GM12878 (cell line): ENCODE data around the gene HIP1. TPM values are rescaled to one million over a fixed set of nuclear protein-coding genes. Genes with fewer than 3 reads are reported as not detected.

Experiments used
- ATAC-seq: fragments of 200-7000 bp; cut with Tn5 transposase; 3 replicates; pipeline ENCODE4 v1.9.1; 2020; ENCODE audit warnings: mild to moderate bottlenecking, moderate library complexity
- BruUV-seq: library from RNA; stranded (reverse); fragments of 400-500 nt; replicated peaks from 2 replicates; lab custom pipeline; 2021; lab: Mats Ljungman, UMichigan
- CTCF ChIA-PET: fragments of 300-600 bp; sonication (Branson Sonifier 250); formaldehyde crosslinking; extraction: SDS; loops from one replicate; lab custom pipeline; 2021; ENCODE audit warnings: inconsistent platforms; lab: Yijun Ruan, JAX
- POLR2A ChIA-PET: fragments of 350-600 bp; formaldehyde crosslinking; extraction: SDS; loops from one replicate; lab custom pipeline; 2021; ENCODE audit warnings: inconsistent platforms; lab: Charles Lee
- RAD21 ChIA-PET: fragments of 300-600 bp; sonication (Branson Sonifier 250); formaldehyde crosslinking; loops from one replicate; lab custom pipeline; 2023; ENCODE audit warnings: antibody characterized with exemption; ENCODE audit not compliant: unreplicated experiment; lab: Charles Lee
- SMC1A ChIA-PET: fragments of 300-600 bp; sonication (Branson Sonifier 250); formaldehyde crosslinking; loops from one replicate; lab custom pipeline; 2023; ENCODE audit not compliant: unreplicated experiment, uncharacterized antibody; lab: Charles Lee
- DNase-seq: peaks from one replicate; pipeline ENCODE4 v3.0.0-alpha.2; 2011; ENCODE audit warnings: low read depth, low spot score
- FAIRE-seq: peaks from 3 replicates; lab custom pipeline; 2011; peaks lifted over from hg19 to GRCh38; lab: Jason Lieb, UNC
- H2AFZ ChIP-seq: 2 replicates; pipeline ENCODE4 v1.6.0; 2011; ENCODE audit warnings: low read depth, low read length, control low read depth; ENCODE audit not compliant: control insufficient read depth
- H3K27ac ChIP-seq: 2 replicates; pipeline ENCODE4 v1.5.1; 2011; ENCODE audit warnings: control low read depth; ENCODE audit not compliant: control insufficient read depth, insufficient read depth
- H3K27me3 ChIP-seq, 2 experiments: replicated peaks in 1 of 2; 2 replicates each; pipeline versions ENCODE4 v1.6.0 to v1.6.1; 2011; ENCODE audit warnings: low read length in 1 of 2; ENCODE audit not compliant: control insufficient read depth in 2 of 2, insufficient read depth in 2 of 2
- H3K36me3 ChIP-seq, 2 experiments: 2 replicates each; pipeline ENCODE4 v1.5.1; 2011; ENCODE audit warnings: low read length in 1 of 2; ENCODE audit not compliant: control insufficient read depth in 2 of 2, insufficient read depth in 2 of 2
- H3K4me1 ChIP-seq: 2 replicates; pipeline ENCODE4 v1.6.1; 2011; ENCODE audit warnings: mild to moderate bottlenecking, low read length, moderate library complexity, mixed read lengths; ENCODE audit not compliant: control insufficient read depth, insufficient read depth
- H3K4me2 ChIP-seq: 2 replicates; pipeline ENCODE4 v1.6.0; 2011; ENCODE audit warnings: control low read depth; ENCODE audit not compliant: control insufficient read depth, insufficient read depth
- H3K4me3 ChIP-seq: fragments of 200-600 bp; sonication (generic); 2 replicates; pipeline ENCODE4 v1.5.1; 2016
- H3K79me2 ChIP-seq: 2 replicates; pipeline ENCODE4 v1.6.0; 2011; ENCODE audit warnings: low read length; ENCODE audit not compliant: control insufficient read depth, insufficient read depth
- H3K9ac ChIP-seq: 2 replicates; pipeline ENCODE4 v1.8.0; 2011; ENCODE audit warnings: low read length, control low read depth, mixed read lengths; ENCODE audit not compliant: control insufficient read depth, insufficient read depth
- H3K9me3 ChIP-seq: replicated peaks from 3 replicates; pipeline ENCODE4 v1.5.1; 2011; ENCODE audit warnings: mild to moderate bottlenecking, low read length; ENCODE audit not compliant: control insufficient read depth, insufficient read depth
- H4K20me1 ChIP-seq: 2 replicates; pipeline ENCODE4 v1.6.0; 2011; ENCODE audit not compliant: control insufficient read depth, insufficient read depth
- FOXM1 ChIP-seq: IDR thresholded peaks from 2 replicates; pipeline ENCODE4 v1.6.1; 2012; ENCODE audit warnings: low read depth, mild to moderate bottlenecking, inconsistent platforms, low read length, moderate library complexity
- KAT2A ChIP-seq: conservative IDR thresholded peaks from 2 replicates; pipeline ENCODE4 v1.6.1; 2011; ENCODE audit warnings: low read depth, low read length; ENCODE audit not compliant: control insufficient read depth
- MYC ChIP-seq: IDR thresholded peaks from 2 replicates; pipeline ENCODE4 v1.6.1; 2011; ENCODE audit warnings: mild to moderate bottlenecking, low read length, moderate library complexity, inconsistent platforms; ENCODE audit not compliant: insufficient read depth, insufficient replicate concordance, insufficient read length, severe bottlenecking
- NFYA ChIP-seq: IDR thresholded peaks from 2 replicates; pipeline ENCODE4 v1.6.1; 2011; ENCODE audit warnings: low read depth, mild to moderate bottlenecking, low read length, improper control_type of control experiment, borderline replicate concordance
- NR2F1 ChIP-seq: fragments of 450-650 bp; conservative IDR thresholded peaks from 2 replicates; pipeline ENCODE4 v1.6.1; 2017; ENCODE audit warnings: mild to moderate bottlenecking
- RB1 ChIP-seq: fragments of 450-650 bp; formaldehyde crosslinking; IDR thresholded peaks from 2 replicates; pipeline ENCODE4 v1.6.1; 2017; ENCODE audit warnings: mild to moderate bottlenecking, borderline replicate concordance
- RUNX3 ChIP-seq: IDR thresholded peaks from 2 replicates; pipeline ENCODE4 v1.6.1; 2012; ENCODE audit warnings: low read length, inconsistent platforms
- SREBF2 ChIP-seq: IDR thresholded peaks from 2 replicates; pipeline ENCODE4 v1.6.1; 2012; ENCODE audit warnings: mild to moderate bottlenecking, low read length
- ZSCAN29 ChIP-seq: fragments of 450-650 bp; IDR thresholded peaks from 2 replicates; pipeline ENCODE4 v1.6.1; 2017; ENCODE audit warnings: mild to moderate bottlenecking, moderate library complexity
- WGBS: methylation state at CpG from one replicate; pipeline ENCODE4 v1.1.6; 2016; ENCODE audit warnings: low lambda C conversion rate; ENCODE audit not compliant: insufficient replicate concordance, insufficient coverage; ENCODE audit errors: missing lambda C conversion rate; 5-methylcytosine and 5-hydroxymethylcytosine counted together
- in situ Hi-C: fragments of 300-500 bp; cut with MboI; formaldehyde crosslinking; loops from 9 replicates; pipeline ENCODE4 v1.14.3; 2018; ENCODE audit warnings: mixed read lengths
- intact Hi-C: fragments of 100-400 bp; cut with micrococcal nuclease; formaldehyde crosslinking; loops from one replicate; pipeline ENCODE4 v1.14.2; 2022; ENCODE audit not compliant: unreplicated experiment
- polyA plus RNA-seq, 11 experiments: library from polyadenylated mRNA; depleted of rRNA in 4 of 11; unstranded in 6 of 11; stranded (reverse) in 5 of 11; fragments of >200 nt; fragmentation: Nextera tagmentation in 4 of 11; fragmentation: Illumina TruSeq in 1 of 11; extraction: Ambion mirVana in 4 of 11; extraction: Trizol in 1 of 11; gene quantifications; 1 replicate in 1 of 11; 2 replicates in 10 of 11; pipeline versions ENCODE4 v1.2.1 to v1.2.3, GENCODE V29; 2011 to 2016; ENCODE audit warnings: inconsistent platforms in 2 of 11, missing spikeins in 2 of 11, low read depth in 1 of 11
- total RNA-seq, 4 experiments: library from RNA; depleted of rRNA in 3 of 4; stranded (reverse); fragments of >200 nt in 3 of 4; fragmentation: Illumina TruSeq in 1 of 4; extraction: Trizol in 1 of 4; gene quantifications; 2 replicates each; pipeline versions ENCODE4 v1.2.1 to v1.2.3, GENCODE V29; 2013 to 2021
- TF ChIP-seq, protein P1 (sequence below): IDR thresholded peaks from 2 replicates; pipeline ENCODE4 v1.6.1; 2012; ENCODE audit warnings: low read length, inconsistent platforms
- TF ChIP-seq, protein P2 (sequence below): IDR thresholded peaks from 2 replicates; pipeline ENCODE4 v1.6.1; 2012; ENCODE audit warnings: low read depth, low read length, improper control_type of control experiment
- TF ChIP-seq, protein P3 (sequence below), 3 experiments: IDR thresholded peaks in 2 of 3; conservative IDR thresholded peaks in 1 of 3; 2 replicates each; pipeline ENCODE4 v1.5.1; 2011; ENCODE audit warnings: low read depth in 3 of 3, low read length in 3 of 3, mild to moderate bottlenecking in 3 of 3, control low read depth in 2 of 3, moderate library complexity in 2 of 3, inconsistent platforms in 1 of 3, mixed read lengths in 1 of 3; ENCODE audit not compliant: control insufficient read depth in 2 of 3, insufficient read depth in 1 of 3; ENCODE audit errors: extremely low read depth in 1 of 3
- TF ChIP-seq, protein P4 (sequence below): fragments of 450-650 bp; IDR thresholded peaks from 2 replicates; pipeline ENCODE4 v1.6.1; 2018; ENCODE audit warnings: mild to moderate bottlenecking, low read depth, moderate library complexity; ENCODE audit not compliant: partially characterized antibody

HIP1 gene
- total and polyA plus RNA-seq, 10 of the 15 experiments (the other 5 are each of a cell fraction or from before 2014, with no cell fraction given) = 1.2 to 9.7 (median 3.2) TPM

DNA sequence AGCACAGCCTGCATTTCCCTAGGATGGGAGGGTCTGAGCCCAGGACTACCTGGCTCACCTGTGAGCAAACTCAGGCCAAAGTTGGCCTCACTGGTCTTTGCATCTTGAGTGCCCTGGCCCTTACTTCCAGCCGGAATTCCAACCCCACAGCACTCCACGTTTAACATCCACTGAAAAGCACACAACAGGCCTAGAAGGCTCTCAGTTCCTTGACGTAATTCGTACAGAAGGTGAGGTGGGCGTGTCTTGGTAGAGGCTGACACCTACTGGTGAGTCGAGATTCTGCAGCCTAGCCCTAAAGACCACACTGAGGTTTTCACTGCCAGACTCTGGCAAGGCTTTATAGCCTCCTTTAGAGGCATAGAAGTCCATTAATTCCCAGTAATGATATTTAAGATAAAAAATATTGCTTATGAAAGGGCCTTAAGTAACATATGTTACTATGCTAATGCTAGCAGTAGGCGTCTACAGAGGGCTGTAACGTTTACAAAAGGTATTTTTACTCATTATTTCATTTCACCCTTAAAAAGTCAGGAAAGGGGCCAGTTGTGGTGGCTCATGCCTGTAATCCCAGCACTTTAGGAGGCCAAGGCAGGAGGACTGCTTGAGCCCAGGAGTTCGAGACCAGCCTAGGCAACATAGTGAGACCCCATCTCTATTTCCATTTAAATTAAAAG is 95.8 kb downstream of the HIP1 start (continued):
- TF ChIP-seq, protein P1, sequence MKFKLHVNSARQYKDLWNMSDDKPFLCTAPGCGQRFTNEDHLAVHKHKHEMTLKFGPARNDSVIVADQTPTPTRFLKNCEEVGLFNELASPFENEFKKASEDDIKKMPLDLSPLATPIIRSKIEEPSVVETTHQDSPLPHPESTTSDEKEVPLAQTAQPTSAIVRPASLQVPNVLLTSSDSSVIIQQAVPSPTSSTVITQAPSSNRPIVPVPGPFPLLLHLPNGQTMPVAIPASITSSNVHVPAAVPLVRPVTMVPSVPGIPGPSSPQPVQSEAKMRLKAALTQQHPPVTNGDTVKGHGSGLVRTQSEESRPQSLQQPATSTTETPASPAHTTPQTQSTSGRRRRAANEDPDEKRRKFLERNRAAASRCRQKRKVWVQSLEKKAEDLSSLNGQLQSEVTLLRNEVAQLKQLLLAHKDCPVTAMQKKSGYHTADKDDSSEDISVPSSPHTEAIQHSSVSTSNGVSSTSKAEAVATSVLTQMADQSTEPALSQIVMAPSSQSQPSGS = no peak; the same call in 1 of the 2 replicates
- TF ChIP-seq, protein P2, sequence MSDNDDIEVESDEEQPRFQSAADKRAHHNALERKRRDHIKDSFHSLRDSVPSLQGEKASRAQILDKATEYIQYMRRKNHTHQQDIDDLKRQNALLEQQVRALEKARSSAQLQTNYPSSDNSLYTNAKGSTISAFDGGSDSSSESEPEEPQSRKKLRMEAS = no peak
- TF ChIP-seq, protein P3, sequence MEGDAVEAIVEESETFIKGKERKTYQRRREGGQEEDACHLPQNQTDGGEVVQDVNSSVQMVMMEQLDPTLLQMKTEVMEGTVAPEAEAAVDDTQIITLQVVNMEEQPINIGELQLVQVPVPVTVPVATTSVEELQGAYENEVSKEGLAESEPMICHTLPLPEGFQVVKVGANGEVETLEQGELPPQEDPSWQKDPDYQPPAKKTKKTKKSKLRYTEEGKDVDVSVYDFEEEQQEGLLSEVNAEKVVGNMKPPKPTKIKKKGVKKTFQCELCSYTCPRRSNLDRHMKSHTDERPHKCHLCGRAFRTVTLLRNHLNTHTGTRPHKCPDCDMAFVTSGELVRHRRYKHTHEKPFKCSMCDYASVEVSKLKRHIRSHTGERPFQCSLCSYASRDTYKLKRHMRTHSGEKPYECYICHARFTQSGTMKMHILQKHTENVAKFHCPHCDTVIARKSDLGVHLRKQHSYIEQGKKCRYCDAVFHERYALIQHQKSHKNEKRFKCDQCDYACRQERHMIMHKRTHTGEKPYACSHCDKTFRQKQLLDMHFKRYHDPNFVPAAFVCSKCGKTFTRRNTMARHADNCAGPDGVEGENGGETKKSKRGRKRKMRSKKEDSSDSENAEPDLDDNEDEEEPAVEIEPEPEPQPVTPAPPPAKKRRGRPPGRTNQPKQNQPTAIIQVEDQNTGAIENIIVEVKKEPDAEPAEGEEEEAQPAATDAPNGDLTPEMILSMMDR (IDR thresholded peaks at IDR 0.05 in 2 of 3, conservative IDR thresholded peaks at IDR 0.05 in 1 of 3; ENCODE audit: control insufficient read depth in 2 of 3, extremely low read depth in 1 of 3, insufficient read depth in 1 of 3, low read depth in 3 of 3, low read length in 3 of 3) = peak; percentile 82 to 96 (median 86)
- peak; percentile 68 for TF ChIP-seq RUNX3

DNA sequence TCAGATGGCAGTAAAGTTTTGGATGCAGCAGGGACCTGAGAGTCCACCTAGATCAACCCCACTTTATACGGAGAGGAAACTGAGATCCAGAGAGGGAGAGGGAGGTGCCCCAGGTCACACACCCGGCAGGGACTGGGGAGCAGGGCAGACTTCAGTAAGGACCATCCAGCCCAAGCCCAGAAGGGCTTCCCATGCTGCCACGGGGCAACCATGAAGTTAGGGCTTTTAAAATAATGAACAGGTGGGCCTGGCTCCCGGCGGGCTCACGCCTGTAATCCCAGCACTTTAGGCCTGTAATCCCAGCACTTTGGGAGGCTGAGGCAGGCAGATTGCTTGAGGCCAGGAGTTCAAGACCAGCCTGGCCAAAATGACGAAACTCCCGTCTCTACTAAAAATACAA is 98.5 kb downstream of the HIP1 start:
- CTCF ChIA-PET = interaction anchor here (1.0 kb wide), 1 partner anchor 122 kb away, joined by 3 read pairs; no protein-coding TSS in a partner anchor
- H3K4me3 ChIP-seq = no peak overlapping the region
- no peaks in the 10 kb centered on the region for H3K79me2 ChIP-seq
- BruUV-seq = no TSS peak
- peaks cover 0 to 1% of the 10 kb centered on the region in 2 experiments; a peak in 1 of 4 replicates for H3K27me3 ChIP-seq
- H3K4me2 ChIP-seq = no peak overlapping the region
- TF ChIP-seq RB1 = no peak
- TF ChIP-seq MYC = no peak
- no peak for TF ChIP-seq NR2F1
- TF ChIP-seq SREBF2 = no peak
- no peak for TF ChIP-seq ZSCAN29
- no peak for TF ChIP-seq KAT2A
- TF ChIP-seq, protein P4, sequence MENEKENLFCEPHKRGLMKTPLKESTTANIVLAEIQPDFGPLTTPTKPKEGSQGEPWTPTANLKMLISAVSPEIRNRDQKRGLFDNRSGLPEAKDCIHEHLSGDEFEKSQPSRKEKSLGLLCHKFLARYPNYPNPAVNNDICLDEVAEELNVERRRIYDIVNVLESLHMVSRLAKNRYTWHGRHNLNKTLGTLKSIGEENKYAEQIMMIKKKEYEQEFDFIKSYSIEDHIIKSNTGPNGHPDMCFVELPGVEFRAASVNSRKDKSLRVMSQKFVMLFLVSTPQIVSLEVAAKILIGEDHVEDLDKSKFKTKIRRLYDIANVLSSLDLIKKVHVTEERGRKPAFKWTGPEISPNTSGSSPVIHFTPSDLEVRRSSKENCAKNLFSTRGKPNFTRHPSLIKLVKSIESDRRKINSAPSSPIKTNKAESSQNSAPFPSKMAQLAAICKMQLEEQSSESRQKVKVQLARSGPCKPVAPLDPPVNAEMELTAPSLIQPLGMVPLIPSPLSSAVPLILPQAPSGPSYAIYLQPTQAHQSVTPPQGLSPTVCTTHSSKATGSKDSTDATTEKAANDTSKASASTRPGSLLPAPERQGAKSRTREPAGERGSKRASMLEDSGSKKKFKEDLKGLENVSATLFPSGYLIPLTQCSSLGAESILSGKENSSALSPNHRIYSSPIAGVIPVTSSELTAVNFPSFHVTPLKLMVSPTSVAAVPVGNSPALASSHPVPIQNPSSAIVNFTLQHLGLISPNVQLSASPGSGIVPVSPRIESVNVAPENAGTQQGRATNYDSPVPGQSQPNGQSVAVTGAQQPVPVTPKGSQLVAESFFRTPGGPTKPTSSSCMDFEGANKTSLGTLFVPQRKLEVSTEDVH = no peak
- TF ChIP-seq NFYA = no peak
- no peak for TF ChIP-seq FOXM1
- H3K27ac ChIP-seq = no peak overlapping the region
- H2AFZ ChIP-seq = no peak overlapping the region
- no peak for ATAC-seq
- H3K4me1 ChIP-seq = peaks cover 4% of the 10 kb centered on the region
- in situ Hi-C loops = loop anchor here (10.0 kb wide), 1 partner anchor 575 kb away; no protein-coding TSS in a partner anchor
- H3K36me3 ChIP-seq = no peaks in the 10 kb centered on the region
- WGBS = 85% methylated on average over 8 of the region's 8 CpGs
- no peak for DNase-seq
- H4K20me1 ChIP-seq = no peaks in the 10 kb centered on the region
- SMC1A ChIA-PET = no interaction called here
- H3K9ac ChIP-seq = no peak overlapping the region
- POLR2A ChIA-PET = no interaction called here
- RAD21 ChIA-PET = no interaction called here
- no peak for FAIRE-seq
- peaks cover 3% of the 10 kb centered on the region; the same call in 1 of the 3 replicates for H3K9me3 ChIP-seq
- intact Hi-C loops = loop anchor here (5.0 to 10.0 kb wide), 2 partner anchors 122 to 205 kb away; no protein-coding TSS in a partner anchor
